Urothelium cell line (cell line): ENCODE measurements around the gene ARHGAP42.

ENCODE experiments used
- DNase-seq: peaks from one replicate; pipeline ENCODE4 v3.0.0; 2011; ENCODE audit warnings: low spot score, mixed read lengths
- FAIRE-seq: peaks from 2 replicates; lab custom pipeline; 2011; peaks lifted over from hg19 to GRCh38; lab: Jason Lieb, UNC

ARHGAP42 gene

DNA sequence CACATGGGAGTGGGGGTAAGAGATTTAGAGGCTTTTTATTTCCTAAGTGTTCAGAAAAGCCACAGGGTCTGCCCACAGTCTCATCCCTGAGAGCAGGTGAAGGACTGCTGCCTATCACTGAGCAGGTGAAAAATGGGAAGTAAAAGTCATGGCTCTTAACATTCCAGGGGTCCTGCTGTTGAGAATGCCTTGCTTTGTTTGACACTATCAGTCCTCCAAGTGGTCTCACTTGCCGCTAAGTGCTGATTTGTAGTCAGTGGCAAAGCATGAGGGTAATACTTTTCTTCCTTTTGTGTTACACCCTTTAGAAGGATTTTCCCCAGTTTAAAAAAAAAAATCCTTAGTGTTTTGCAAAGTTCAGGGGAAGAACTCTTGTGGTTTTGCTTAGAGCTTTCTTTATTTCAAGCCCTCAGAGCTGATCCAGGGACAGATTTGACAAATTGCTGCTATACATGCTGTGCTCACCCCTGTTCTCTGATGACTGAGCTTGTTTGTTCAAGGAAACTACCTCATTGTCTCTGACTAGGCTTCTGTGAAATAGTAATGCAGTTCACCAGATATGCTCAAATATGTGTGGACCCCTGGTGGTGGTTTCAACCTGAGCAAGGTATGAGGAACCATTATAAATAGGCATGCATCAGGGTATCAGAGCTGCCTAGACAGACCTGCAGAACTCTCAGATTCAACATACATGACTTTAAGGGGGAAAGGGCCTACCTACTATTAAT lies 141.0 kb downstream of the ARHGAP42 start:
- FAIRE-seq: no peak
- DNase-seq: peak; percentile 12

DNA sequence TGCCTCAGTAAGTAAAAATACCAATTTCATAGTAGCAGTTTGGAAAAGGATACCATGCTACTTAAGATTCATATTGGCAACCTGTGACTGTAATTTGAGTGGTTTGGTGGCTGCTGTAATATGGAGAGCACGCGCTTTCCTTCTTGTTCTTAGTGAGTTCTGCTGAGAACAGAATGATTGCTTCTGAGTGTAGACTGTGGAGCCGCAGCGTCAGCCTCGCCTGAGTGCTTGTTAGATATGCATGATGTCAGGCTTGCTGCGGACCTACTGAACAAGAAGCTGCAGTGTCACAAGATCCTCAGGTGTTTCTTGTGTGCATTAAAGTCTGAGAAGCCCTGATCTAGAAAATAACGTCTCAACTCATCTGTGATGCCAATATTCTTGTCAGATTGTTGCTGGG lies 143.2 kb downstream of the ARHGAP42 start:
- FAIRE-seq: no peak
- DNase-seq: no peak

DNA sequence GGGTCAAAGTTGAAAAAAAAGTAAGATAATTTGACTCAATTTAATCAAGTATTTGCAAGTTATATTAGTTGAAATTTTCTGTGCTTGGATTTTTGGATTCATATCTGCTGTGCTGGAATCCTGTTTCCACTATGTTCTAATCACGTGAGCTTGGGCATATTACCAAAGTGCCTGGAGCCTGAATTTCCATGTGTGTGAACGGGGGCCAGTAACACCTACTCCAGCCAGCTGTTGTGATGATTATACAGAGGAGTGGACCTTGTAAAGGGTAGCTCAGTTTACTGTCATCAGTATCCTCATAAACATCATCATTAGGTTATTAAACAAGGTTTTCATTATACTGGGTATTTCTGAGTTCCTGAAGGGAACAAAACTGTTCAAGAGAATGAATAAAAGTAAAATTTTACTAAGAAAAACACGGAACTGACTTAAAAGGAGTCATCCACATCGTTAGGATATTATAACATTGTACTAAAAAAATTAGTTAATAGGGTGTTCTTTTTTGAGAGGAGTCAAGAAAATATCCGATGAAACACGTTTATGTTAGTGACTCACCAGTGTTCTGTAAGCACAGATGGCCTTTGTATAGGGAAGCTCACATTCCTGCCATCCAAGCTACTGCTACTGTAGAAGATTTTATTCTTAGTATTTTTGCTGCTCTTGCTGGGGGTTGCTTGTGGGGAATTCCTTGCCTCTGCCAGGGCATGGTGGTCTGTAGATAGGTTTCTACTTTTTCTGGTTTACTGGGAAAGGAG lies 144.1 kb downstream of the ARHGAP42 start:
- DNase-seq: peak; percentile 49

DNA sequence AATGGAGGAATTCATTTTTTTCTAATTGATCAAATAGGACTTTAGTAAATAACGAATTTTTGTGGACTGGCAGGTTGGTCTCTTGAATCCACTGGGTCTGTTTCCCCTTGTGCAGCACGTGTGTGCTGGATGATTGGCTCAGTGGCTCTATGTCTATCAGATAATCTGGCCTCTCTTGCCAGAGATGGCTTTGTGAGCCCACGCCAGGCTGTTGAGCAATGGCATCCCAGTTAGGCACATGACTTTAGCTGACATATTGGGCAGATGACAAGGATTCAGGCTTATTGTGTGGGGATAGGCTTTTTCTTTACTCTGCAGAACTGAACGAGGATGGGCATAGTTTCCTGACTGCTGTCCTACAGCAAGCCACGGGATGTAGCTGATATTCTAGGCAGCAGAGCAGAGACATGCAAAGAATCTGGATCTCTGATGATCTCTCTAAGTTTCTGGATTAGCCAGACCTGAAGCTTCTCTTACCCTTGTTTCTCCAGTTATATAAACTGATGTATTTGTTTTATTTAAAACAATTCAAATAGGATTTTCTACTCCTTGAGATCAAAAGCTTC lies 144.9 kb downstream of the ARHGAP42 start:
- no peak for DNase-seq
- FAIRE-seq: no peak

More for the DNA sequence above, 144.1 kb downstream of the ARHGAP42 start:
- FAIRE-seq: no peak

DNA sequence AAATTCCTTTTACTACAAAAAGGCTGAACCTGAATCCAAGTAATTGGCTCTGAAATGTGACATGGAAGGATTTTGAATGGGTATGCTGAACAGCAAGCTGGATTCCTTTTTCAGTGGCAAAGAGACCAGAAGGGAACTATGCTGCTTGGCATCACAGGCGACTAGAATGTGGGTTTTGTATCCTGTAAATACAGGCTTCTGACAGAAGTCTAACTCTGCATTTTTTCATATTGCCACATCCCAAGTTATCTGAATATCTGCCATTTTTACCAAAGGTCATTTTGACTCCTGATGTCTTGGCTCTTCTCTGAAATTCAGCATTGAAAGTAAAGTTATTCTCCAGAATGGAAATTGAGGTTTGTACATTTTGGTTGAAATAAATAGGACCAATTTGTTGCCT lies 145.7 kb downstream of the ARHGAP42 start:
- FAIRE-seq: no peak
- DNase-seq: no peak

DNA sequence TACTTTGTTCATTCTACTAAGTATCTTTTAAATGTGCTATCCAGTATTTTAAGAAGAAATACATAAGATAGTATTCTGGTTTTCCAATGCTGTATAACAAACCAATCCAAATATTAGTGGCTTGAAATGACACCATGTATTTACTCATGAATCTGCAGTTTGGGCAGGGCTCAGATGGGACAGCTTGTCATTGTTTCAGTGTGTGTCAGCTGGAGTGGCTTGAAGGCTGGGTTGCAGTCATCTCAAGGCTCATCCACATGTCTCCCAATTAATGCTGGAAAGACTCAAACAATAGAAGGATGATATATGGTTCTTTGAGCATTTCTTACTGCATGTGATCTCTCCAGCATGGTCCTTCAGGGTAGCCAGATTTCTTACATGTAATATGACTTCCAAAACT lies 146.2 kb downstream of the ARHGAP42 start:
- no peak for FAIRE-seq

DNA sequence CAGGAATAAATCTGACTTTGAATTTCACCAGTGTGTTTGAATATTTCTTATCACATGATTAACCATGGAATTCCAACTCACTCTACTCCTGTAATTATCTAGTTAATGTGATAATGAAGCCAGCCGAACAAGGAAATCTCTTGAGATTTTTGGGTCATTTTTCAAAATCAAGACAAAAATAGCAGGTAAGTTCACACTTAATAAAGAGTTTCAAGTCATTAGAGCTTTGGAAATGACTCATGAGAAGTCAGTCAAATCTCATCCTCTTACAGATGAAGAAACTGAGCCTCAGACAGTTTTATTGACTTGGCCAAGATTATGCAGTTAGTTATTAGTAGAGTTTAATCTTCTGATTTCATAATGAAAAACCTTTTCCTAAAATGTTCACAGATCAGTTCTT lies 148.8 kb downstream of the ARHGAP42 start:
- DNase-seq (no peak), FAIRE-seq (no peak)

More for the DNA sequence above, 146.2 kb downstream of the ARHGAP42 start:
- no peak for DNase-seq

DNA sequence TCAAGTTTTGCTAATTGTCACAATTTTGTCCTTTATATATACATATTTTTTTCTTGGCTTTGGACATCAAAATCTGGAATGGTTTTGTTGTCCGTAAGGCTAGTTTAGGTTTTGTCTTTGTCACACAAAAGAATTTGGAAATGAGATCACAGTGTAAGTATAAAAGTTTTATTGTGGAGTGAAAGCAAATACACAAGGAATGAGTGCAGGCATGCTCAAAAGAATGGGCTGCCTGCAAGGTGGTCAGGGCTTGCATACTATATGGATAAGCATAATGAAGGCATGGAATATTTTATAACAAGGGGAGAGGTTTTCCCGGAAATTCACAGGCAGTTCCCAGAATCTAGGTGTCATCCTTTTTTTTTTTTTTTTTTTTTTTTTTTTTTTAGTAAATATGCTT lies 150.2 kb downstream of the ARHGAP42 start:
- no peak for FAIRE-seq
- DNase-seq: peak; percentile 16

DNA sequence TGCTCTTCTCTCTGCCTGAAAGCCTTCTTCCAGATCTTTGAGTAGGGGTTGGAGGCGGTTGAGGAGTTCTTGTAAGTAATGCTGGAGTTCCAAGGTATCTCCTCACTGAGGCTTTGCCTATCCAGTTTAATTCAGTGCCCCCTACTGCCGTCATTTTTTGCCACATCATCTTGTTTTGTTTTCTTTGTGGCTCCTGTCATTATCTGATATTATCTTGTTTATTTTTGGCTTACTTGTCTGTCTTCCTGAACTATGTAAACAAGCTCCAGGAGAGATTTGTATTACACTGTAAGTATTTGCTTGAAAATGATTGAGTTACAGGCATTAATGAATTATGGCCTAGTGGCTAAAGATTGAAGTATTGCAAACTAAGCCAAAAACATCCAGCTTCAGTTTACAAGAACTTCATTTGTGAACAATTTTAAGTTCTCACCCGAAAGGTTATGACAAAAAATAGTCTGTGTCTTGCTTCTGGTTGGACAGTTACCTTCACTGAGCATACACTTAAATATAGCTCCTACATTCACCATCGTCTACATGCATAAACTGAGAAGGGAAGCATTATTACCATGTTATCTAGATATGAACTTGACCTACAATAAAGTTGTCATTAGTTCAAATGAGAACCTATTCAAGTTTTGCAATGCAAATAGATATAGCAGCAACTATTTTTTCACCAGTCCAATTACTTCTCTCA lies 154.8 kb downstream of the ARHGAP42 start:
- FAIRE-seq (no peak), DNase-seq (no peak)

DNA sequence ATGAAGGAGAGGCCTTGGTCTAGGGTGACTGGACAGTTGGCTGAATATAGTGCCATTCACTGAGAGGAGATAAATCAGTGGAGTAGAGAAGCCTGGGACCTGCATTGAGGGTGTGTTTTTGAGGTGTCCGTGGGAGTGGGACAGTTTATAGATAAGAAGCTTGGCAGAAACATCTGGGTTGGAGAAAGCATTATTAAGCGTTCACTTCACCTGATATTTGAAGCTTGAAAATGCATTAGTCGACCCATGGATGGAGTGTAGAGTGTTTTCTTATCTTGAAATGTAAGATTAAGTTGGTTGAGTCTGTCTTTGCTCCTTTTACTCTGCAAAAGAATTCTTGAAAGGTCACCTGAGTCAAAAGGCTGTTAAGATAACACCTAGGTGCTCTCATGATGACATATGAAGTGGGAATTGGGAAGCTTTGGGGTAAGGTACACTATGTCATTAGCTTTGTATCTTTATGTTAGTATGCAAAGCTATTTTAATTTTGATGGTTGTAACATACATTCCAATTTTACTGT lies 160.7 kb downstream of the ARHGAP42 start:
- FAIRE-seq (no peak), DNase-seq (no peak)

DNA sequence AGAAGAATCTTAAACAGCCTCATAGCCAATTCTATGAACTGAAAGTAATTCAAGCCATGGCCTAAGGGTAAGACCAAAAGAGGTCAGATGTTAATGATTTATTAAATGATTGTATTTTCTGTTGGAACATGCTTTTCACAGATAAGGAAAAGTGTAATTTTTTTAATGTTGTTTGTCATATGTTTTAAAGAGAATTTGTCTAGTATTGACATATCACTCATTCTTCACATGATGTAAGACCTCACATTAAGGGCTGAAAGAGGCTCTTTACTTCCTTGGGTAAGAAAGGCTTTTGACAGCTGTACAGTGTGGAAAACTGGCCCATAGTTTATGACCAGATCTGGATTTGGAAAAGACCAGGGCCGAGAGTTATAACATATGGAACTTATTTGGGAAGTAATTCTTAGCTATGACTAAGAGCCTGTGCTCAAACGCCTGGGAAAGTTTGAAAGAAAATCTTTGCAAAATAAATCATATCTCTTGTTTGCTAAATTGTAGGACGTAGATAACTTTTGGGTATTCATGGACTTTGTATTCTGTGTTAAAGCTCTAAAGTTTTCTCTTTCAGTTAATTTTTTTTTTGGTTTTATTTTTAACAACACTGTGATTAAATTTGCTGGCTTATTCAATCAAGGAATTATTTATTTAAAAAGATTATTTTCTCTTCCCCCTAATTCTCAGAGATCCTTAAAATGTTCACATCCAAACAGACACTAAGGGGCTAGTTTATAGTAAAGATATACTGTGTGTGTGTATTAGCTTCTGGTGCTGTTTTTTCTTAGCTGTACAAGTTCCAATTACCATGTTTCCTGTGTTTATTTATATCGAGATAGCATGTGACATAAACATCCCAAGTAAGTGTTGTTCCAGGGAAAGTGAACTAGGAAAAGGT lies 162.2 kb downstream of the ARHGAP42 start:
- no peak for DNase-seq
- no peak for FAIRE-seq

DNA sequence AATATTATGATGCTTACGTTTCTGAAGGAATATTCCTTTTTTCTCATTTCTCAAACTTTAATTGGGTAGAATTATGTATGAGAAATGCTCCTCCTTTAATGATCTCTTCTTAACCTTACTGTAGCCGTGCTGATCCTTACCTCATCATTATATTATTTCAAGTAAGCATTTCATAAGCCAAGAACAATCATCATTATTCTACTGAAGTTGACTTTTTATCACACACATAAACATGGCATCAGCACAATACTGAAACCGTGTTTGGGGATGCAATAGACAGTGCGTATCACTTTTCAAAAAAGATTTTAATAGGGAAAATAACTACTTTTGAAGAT lies 162.8 kb downstream of the ARHGAP42 start:
- DNase-seq: no peak
- no peak for FAIRE-seq

DNA sequence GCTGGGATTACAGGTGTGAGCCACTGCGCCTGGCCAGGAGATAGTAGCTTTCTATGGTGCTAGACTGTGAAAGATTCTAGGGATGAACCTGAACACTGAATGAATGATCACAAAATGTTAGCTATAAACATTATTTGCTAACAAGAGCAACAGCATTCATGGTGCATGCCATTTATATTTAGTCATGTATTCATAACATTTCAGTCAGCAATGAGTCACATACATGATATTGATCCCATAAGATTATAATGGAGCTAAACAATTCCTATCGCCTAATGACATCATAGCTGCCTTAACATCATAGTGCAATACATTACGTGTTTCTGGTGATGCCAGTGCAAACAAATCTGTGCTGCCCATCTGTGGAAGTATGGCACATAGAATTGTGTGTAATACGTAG lies 164.1 kb downstream of the ARHGAP42 start:
- FAIRE-seq (no peak), DNase-seq (no peak)

DNA sequence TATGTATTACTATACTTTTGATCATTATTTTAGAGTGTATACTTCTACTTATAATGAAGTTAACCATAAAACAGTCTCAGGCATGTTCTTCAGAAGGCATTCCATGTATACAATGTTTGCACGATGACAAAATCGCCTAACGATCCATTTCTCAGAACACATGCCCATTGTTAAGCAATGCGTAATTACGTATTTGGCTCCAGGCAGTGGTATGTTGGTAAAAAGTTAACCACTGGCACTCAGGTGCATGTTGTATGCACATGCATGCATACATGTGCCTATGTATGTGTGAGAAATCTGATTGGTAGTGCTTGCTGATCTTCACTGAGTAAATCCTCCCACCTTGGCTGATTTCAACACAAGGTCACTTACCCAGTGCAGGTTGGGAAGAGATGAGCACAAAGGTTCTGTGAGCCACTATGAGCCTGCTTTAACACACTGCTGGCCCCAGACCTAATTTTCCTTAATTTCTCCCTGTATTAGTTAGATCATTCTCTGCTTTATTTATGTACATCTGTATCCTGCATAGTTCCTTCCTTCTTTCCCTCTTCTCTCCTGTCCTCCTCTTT lies 164.6 kb downstream of the ARHGAP42 start:
- no peak for FAIRE-seq

DNA sequence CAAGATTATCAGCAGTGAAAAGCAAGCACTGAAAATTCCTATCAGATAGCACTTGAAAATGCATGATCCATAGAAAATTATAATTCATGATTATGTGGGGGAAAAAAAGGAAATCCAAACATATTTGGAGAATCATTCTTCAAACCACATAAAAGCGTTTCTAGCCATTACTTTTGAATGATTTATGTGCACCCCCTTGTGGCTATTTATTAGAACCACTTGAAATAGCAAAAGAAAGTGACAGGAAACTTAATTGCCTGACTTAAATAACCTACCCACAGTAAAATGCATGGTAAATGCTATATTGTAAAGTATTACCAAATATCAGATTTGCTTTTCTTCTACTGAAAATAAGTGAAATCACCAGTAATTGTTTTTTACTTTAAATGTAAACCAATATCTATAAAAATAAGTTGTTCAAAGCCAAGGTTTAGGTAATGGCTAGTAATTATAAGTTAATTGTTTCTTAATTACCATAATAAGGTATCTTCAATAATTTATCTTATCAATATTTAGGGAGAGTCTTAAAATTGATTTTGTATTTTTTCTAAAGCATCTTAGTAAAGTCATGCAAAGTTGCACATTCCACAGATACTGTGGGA lies 168.5 kb downstream of the ARHGAP42 start:
- no peak for DNase-seq
- FAIRE-seq: no peak

More for the DNA sequence above, 164.6 kb downstream of the ARHGAP42 start:
- DNase-seq: no peak

DNA sequence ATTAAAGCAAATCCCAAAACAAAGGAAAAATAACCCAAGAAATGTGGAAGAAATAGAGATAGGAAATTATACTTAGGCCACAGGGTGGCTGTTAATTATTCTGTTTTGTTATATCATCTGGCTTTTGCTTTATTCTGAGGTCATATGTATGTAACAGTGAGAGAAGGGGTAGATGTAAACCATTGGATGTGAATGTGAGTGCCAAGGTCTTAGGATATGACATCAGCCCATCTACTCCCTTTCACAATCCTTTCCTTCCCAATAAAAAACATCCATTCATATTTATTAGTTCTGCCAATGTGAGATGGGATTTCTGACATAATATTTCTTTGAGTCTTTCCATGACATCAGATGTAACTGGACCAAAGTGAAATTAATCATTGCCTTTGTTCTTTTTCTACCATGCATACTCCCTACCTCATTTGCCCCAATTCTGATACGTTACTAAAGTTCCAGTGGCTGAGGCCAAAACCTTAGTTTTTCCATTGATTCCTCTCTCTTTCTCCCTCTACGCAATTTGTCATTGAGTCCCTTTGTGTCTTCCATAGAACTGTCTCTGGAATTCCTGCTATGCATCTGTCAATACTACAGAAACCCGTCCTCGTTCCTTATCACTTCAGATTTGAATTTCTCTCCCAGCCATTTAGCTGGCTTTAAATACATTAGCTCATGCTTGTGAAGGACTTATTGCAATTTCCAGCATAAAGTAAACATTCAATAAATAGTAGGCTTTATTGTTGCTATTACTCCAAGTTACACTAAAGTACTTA lies 170.3 kb downstream of the ARHGAP42 start:
- DNase-seq (no peak), FAIRE-seq (no peak)

DNA sequence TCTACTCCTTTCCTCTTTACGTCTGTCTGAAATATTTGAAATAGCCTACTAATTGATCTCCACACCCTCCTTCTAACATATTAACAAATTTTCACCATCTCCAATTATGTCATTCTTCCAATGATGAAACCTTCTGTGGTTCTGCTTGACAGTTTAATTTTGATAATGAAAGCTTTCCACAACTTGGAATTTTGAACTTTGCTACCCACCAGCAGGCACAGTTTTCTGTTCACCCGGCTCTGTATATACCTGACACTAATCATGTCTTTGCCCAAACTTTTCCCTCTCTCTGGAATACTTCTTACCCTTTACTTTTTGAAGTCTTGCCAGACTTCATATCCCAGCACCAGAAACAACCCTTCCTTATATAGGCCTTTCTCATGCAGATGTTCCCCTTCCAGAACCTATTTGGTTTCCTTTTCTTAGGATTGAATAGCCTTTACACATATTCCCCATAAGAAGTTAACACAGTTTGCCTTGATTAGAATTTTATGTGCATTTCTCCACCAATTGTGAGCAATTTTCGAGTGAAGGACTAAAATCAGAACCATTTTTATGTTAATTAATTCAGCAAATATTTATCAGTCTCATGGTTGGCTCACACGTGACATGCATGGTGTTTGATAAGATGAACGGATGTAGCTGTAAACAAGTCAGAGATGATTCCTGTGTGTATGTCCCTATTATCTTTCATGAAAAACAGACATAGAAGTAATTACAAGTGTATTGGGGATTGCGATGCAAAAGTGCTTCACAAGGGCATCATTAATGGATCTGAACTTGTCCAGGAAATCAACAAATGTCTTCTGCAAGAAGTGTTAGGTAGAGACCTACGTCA lies 173.4 kb downstream of the ARHGAP42 start:
- FAIRE-seq (no peak), DNase-seq (no peak)

DNA sequence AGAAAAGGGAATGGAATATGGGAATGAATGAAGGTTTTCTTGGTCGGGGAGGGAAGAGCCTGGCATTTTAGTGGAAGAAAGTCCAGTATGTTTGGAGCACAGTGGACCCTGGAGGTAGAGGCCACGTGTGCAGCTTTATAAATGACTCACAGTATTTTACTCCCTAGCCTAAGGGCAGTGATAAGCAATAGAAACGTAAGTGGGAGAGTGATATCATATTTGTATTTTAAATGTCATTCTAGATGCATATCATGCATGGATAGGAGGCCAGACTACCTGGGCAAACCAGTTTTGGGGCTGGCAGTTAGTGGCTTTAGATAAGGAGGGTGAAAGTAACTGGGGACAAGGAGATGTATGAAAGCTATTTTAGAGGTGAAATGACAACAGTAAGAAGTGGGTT lies 174.1 kb downstream of the ARHGAP42 start:
- FAIRE-seq (no peak), DNase-seq (no peak)
